Keratinocyte (primary cell): ENCODE measurements around the gene PIK3CD. TPM values are rescaled to one million over a fixed set of nuclear protein-coding genes. Genes with fewer than 3 reads are reported as not detected.

Experiments
- DNase-seq: peaks from one replicate; pipeline ENCODE4 v3.0.0-alpha.2; 2011; ENCODE audit warnings: low read depth, missing footprints, low spot score
- FAIRE-seq: peaks from 2 replicates; lab custom pipeline; 2011; peaks lifted over from hg19 to GRCh38; lab: Jason Lieb, UNC
- H2AFZ ChIP-seq: 2 replicates; pipeline ENCODE4 v1.6.0; 2012; ENCODE audit warnings: low read length, control low read depth, inconsistent platforms; ENCODE audit not compliant: control insufficient read depth
- H3K27ac ChIP-seq: 2 replicates; pipeline ENCODE4 v1.5.1; 2011; ENCODE audit warnings: low read length; ENCODE audit not compliant: control insufficient read depth, insufficient read depth
- H3K27me3 ChIP-seq: 3 replicates; pipeline ENCODE4 v1.6.0; 2011; ENCODE audit warnings: low read length; ENCODE audit not compliant: control insufficient read depth, insufficient read depth; ENCODE audit errors: extremely low read depth
- H3K36me3 ChIP-seq, 2 experiments: 2 replicates in 1 of 2; 3 replicates in 1 of 2; pipeline ENCODE4 v1.5.1; 2011; ENCODE audit warnings: low read length in 2 of 2, mild to moderate bottlenecking in 1 of 2; ENCODE audit not compliant: control insufficient read depth in 2 of 2, insufficient read depth in 2 of 2; ENCODE audit errors: extremely low read depth in 1 of 2
- H3K4me1 ChIP-seq: 3 replicates; pipeline ENCODE4 v1.5.1; 2011; ENCODE audit warnings: low read length; ENCODE audit not compliant: control insufficient read depth, insufficient read depth; ENCODE audit errors: extremely low read depth
- H3K4me2 ChIP-seq: 3 replicates; pipeline ENCODE4 v1.6.0; 2011; ENCODE audit warnings: low read depth, low read length; ENCODE audit not compliant: control insufficient read depth, insufficient read depth; ENCODE audit errors: extremely low read depth
- H3K4me3 ChIP-seq, 3 experiments: fragments of 200-600 bp in 1 of 3; sonication (generic) in 1 of 3; 2 replicates in 2 of 3; 3 replicates in 1 of 3; pipeline ENCODE4 v1.5.1; 2011 to 2016; ENCODE audit warnings: low read length in 3 of 3, mild to moderate bottlenecking in 3 of 3, control low read depth in 2 of 3, inconsistent platforms in 1 of 3, low read depth in 1 of 3, mixed read lengths in 1 of 3, mixed run types in 1 of 3, moderate library complexity in 1 of 3; ENCODE audit not compliant: control insufficient read depth in 2 of 3, insufficient read depth in 2 of 3; ENCODE audit errors: extremely low read depth in 1 of 3
- H3K79me2 ChIP-seq: 2 replicates; pipeline ENCODE4 v1.6.0; 2012; ENCODE audit warnings: low read length; ENCODE audit not compliant: control insufficient read depth, insufficient read depth
- H3K9ac ChIP-seq: 3 replicates; pipeline ENCODE4 v1.6.0; 2011; ENCODE audit warnings: low read length; ENCODE audit not compliant: control insufficient read depth, insufficient read depth; ENCODE audit errors: extremely low read depth
- H3K9me1 ChIP-seq: 3 replicates; pipeline ENCODE4 v1.6.0; 2011; ENCODE audit warnings: low read length; ENCODE audit not compliant: control insufficient read depth, insufficient read depth; ENCODE audit errors: extremely low read depth
- H3K9me3 ChIP-seq: 2 replicates; pipeline ENCODE4 v1.5.1; 2012; ENCODE audit warnings: low read depth, low read length; ENCODE audit not compliant: control insufficient read depth
- H4K20me1 ChIP-seq: 3 replicates; pipeline ENCODE4 v1.6.0; 2011; ENCODE audit warnings: low read length; ENCODE audit not compliant: control insufficient read depth, insufficient read depth; ENCODE audit errors: extremely low read depth
- EZH2 ChIP-seq: IDR thresholded peaks from one replicate; pipeline ENCODE4 v1.6.1; 2012; ENCODE audit warnings: inconsistent platforms, mild to moderate bottlenecking, low read length, moderate library complexity
- dilution Hi-C: fragments of 300-500 bp; cut with MboI; formaldehyde crosslinking; loops from one replicate; pipeline ENCODE4 v1.7.0; 2020; ENCODE audit warnings: low sequenced_read_pairs; ENCODE audit not compliant: extremely low pct_ligation_motif_present
- polyA plus RNA-seq, 5 experiments: library from polyadenylated mRNA; depleted of rRNA in 3 of 5; stranded (reverse) in 3 of 5; stranded (forward) in 1 of 5; unstranded in 1 of 5; fragments of >200 nt; gene quantifications; 1 replicate in 1 of 5; 2 replicates in 3 of 5; 3 replicates in 1 of 5; pipeline versions ENCODE4 v1.2.1 to v1.2.3, GENCODE V29; 2011 to 2012; ENCODE audit warnings: missing spikeins in 2 of 5, low read depth in 1 of 5, low replicate concordance in 1 of 5
- TF ChIP-seq, protein P1 (sequence below), 3 experiments: IDR thresholded peaks in 1 of 3; conservative IDR thresholded peaks in 1 of 3; optimal IDR thresholded peaks in 1 of 3; 2 replicates in 2 of 3; 3 replicates in 1 of 3; pipeline versions ENCODE3 to v1.5.1; 2011; ENCODE audit warnings: low read length in 3 of 3, mild to moderate bottlenecking in 3 of 3, moderate library complexity in 2 of 3, control low read depth in 1 of 3, inconsistent platforms in 1 of 3; ENCODE audit not compliant: insufficient read depth in 2 of 3; ENCODE audit errors: extremely low read depth in 1 of 3

Gene PIK3CD
- polyA plus RNA-seq, 1 donor (not counting 4 experiments of a cell fraction or from before 2014, with no cell fraction given), result 7.8 TPM

DNA sequence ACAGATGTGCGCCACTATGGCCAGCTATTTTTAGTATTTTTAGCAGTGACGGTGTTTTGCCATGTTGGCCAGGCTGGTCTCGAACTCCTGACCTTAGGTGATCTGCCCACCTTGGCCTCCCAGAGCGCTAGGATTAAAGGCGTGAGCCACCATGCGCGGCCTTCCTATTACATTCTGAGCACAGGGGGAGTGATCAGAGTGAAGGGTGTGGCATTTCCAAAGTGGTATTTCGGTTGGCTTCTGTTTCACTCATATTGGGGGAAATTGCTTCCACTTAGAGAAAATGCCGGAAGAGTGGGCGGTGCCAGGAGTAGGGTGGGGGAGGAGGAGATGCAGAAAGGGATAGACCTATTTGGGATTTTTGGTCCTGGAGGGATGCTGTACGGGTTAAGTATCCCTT is 4.3 kb downstream of the PIK3CD start:
- Histone ChIP-seq H2AFZ (no peak overlapping the region), H4K20me1 (no peaks in the 10 kb centered on the region), H3K9me3 (no peaks in the 10 kb centered on the region), H3K9me1 (no peaks in the 10 kb centered on the region), H3K9ac (no peak overlapping the region), H3K79me2 (no peaks in the 10 kb centered on the region), H3K36me3 (no peaks in the 10 kb centered on the region), H3K4me1 (peaks cover 4% of the 10 kb centered on the region), H3K4me2 (no peak overlapping the region), H3K27ac (no peak overlapping the region), H3K4me3 (no peak overlapping the region), H3K27me3 (peaks cover 23% of the 10 kb centered on the region)
- no peak for DNase-seq
- TF ChIP-seq, protein P1, sequence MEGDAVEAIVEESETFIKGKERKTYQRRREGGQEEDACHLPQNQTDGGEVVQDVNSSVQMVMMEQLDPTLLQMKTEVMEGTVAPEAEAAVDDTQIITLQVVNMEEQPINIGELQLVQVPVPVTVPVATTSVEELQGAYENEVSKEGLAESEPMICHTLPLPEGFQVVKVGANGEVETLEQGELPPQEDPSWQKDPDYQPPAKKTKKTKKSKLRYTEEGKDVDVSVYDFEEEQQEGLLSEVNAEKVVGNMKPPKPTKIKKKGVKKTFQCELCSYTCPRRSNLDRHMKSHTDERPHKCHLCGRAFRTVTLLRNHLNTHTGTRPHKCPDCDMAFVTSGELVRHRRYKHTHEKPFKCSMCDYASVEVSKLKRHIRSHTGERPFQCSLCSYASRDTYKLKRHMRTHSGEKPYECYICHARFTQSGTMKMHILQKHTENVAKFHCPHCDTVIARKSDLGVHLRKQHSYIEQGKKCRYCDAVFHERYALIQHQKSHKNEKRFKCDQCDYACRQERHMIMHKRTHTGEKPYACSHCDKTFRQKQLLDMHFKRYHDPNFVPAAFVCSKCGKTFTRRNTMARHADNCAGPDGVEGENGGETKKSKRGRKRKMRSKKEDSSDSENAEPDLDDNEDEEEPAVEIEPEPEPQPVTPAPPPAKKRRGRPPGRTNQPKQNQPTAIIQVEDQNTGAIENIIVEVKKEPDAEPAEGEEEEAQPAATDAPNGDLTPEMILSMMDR (optimal IDR thresholded peaks at IDR 0.05 in 1 of 3, IDR thresholded peaks at IDR 0.05 in 1 of 3, conservative IDR thresholded peaks at IDR 0.05 in 1 of 3; ENCODE audit: extremely low read depth in 1 of 3, insufficient read depth in 2 of 3, low read length in 3 of 3), result no peak
- no peak for TF ChIP-seq EZH2
- no peak for FAIRE-seq
- dilution Hi-C loops, result no loop called here

DNA sequence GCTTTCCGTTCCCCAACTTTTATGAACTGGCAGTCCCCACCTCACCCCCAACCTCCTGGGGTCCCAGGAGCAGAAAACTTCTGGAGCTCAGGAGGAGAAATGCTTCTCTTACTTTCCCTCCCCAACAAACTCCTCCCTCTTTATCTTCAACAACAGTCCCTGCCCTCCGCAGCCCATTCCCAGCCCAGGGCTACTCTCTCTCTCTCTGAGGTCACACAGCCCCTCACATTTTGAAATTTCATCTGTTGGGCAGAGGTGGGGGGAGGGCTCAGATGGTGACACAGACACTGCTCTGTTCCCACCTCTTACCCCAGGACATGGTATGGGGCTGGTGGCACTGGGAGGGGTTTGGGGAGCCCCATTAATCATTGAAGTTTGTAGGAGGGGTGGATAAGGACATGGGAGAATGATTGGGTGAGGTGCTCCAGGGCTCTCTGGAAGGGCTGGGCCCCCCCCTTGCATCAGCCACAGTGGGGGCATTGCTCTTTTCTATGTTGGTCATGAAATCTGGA is 6.0 kb downstream of the PIK3CD start:
- TF ChIP-seq, protein P1 (optimal IDR thresholded peaks at IDR 0.05 in 1 of 3, IDR thresholded peaks at IDR 0.05 in 1 of 3, conservative IDR thresholded peaks at IDR 0.05 in 1 of 3; ENCODE audit: extremely low read depth in 1 of 3, insufficient read depth in 2 of 3, low read length in 3 of 3), result no peak
- no peak for TF ChIP-seq EZH2
- H3K4me3 ChIP-seq, result no peak overlapping the region
- H4K20me1 ChIP-seq, result no peaks in the 10 kb centered on the region
- dilution Hi-C loops, result no loop called here
- H2AFZ ChIP-seq, result no peak overlapping the region
- H3K79me2 ChIP-seq, result no peaks in the 10 kb centered on the region
- H3K36me3 ChIP-seq, result no peaks in the 10 kb centered on the region
- H3K27me3 ChIP-seq, result peaks cover 13% of the 10 kb centered on the region
- no peak overlapping the region for H3K27ac ChIP-seq
- H3K4me2 ChIP-seq, result no peak overlapping the region
- H3K9ac ChIP-seq, result no peak overlapping the region
- H3K9me3 ChIP-seq, result no peaks in the 10 kb centered on the region
- H3K9me1 ChIP-seq, result no peaks in the 10 kb centered on the region
- no peaks in the 10 kb centered on the region for H3K4me1 ChIP-seq
- FAIRE-seq, result no peak
- DNase-seq, result no peak
